HCT116 (cell line): ENCODE measurements around the gene USP48. TPM values are rescaled to one million over a fixed set of nuclear protein-coding genes. Genes with fewer than 3 reads are reported as not detected.

Source experiments
- ATAC-seq: fragments of 200-7000 bp; cut with Tn5 transposase; 2 replicates; pipeline ENCODE4 v1.9.1; 2020; ENCODE audit warnings: mild to moderate bottlenecking, moderate library complexity
- BruUV-seq: library from RNA; stranded (reverse); fragments of 400-500 nt; replicated peaks from 2 replicates; lab custom pipeline; 2021; lab: Mats Ljungman, UMichigan
- CTCF ChIA-PET: fragments of 300-600 bp; sonication (Branson Sonifier 250); formaldehyde crosslinking; loops from one replicate; lab custom pipeline; 2021; ENCODE audit warnings: antibody characterized with exemption; lab: Charles Lee
- POLR2A ChIA-PET: fragments of 300-600, 350-600 bp; sonication (Branson Sonifier 250); formaldehyde crosslinking; loops from one replicate; lab custom pipeline; 2021; ENCODE audit warnings: antibody characterized with exemption; lab: Charles Lee
- RAD21 ChIA-PET, 2 experiments: fragments of 300-600 bp; sonication (Branson Sonifier 250); formaldehyde crosslinking; loops; one replicate each; lab custom pipeline; 2023; ENCODE audit warnings: low total read pairs in 2 of 2; ENCODE audit not compliant: uncharacterized antibody in 2 of 2, unreplicated experiment in 2 of 2, low non-redundant PET in 1 of 2; lab: Charles Lee
- DNase-seq: peaks from one replicate; pipeline ENCODE4 v3.0.0-alpha.2; 2010; ENCODE audit warnings: low read depth, low spot score
- H2AFZ ChIP-seq: fragments of 200-600 bp; shearing (Covaris generic), sonication (generic); 2 replicates; pipeline ENCODE4 v1.6.1; 2017; ENCODE audit warnings: low read depth, mixed run types, mixed read lengths, antibody characterized with exemption, low read length; ENCODE audit not compliant: poor library complexity, severe bottlenecking
- H3K27ac ChIP-seq: 2 replicates; pipeline ENCODE4 v1.5.1; 2012; ENCODE audit warnings: low read depth, low read length
- H3K27me3 ChIP-seq: fragments of 200-600 bp; sonication (generic); 2 replicates; pipeline ENCODE4 v1.6.1; 2016; ENCODE audit warnings: mixed run types, low read length, mixed read lengths; ENCODE audit not compliant: insufficient read depth
- H3K36me3 ChIP-seq, 2 experiments: fragments of 200-500 bp in 1 of 2; fragments of 200-600 bp in 1 of 2; sonication (Bioruptor generic) in 1 of 2; sonication (generic) in 1 of 2; 2 replicates each; pipeline versions ENCODE4 v1.5.1 to v1.6.1; 2014 to 2016; ENCODE audit warnings: low read length in 2 of 2, inconsistent platforms in 1 of 2, mixed read lengths in 1 of 2, mixed run types in 1 of 2; ENCODE audit not compliant: insufficient read depth in 2 of 2, control insufficient read depth in 1 of 2
- H3K4me1 ChIP-seq, 2 experiments: fragments of 200-600 bp in 1 of 2; sonication (generic) in 1 of 2; 2 replicates each; pipeline versions ENCODE4 v1.5.1 to v1.6.1; 2012 to 2017; ENCODE audit warnings: low read length in 2 of 2, inconsistent platforms in 1 of 2, mild to moderate bottlenecking in 1 of 2, mixed read lengths in 1 of 2, mixed run types in 1 of 2, moderate library complexity in 1 of 2; ENCODE audit not compliant: insufficient read depth in 2 of 2, control insufficient read depth in 1 of 2
- H3K4me2 ChIP-seq: fragments of 200-600 bp; sonication (generic); 2 replicates; pipeline ENCODE4 v1.6.1; 2017; ENCODE audit warnings: mixed run types, low read length, mixed read lengths
- H3K4me3 ChIP-seq, 2 experiments: fragments of 200-600 bp in 1 of 2; sonication (generic) in 1 of 2; replicated peaks in 1 of 2; 2 replicates each; pipeline ENCODE4 v1.5.1; 2011 to 2016; ENCODE audit warnings: low read length in 2 of 2, control low read depth in 1 of 2, low read depth in 1 of 2, mild to moderate bottlenecking in 1 of 2, mixed read lengths in 1 of 2, mixed run types in 1 of 2
- H3K79me2 ChIP-seq: fragments of 200-600 bp; sonication (generic); 2 replicates; pipeline ENCODE4 v1.6.1; 2017; ENCODE audit warnings: mild to moderate bottlenecking, mixed run types, low read length, moderate library complexity, mixed read lengths; ENCODE audit not compliant: insufficient read depth
- H3K9ac ChIP-seq: fragments of 200-600 bp; sonication (generic); 2 replicates; pipeline ENCODE4 v1.6.1; 2016; ENCODE audit warnings: low read length, mixed read lengths
- H3K9me2 ChIP-seq: fragments of 200-600 bp; sonication (generic), shearing (Covaris generic); 2 replicates; pipeline ENCODE4 v1.6.1; 2017; ENCODE audit warnings: mixed run types, mild to moderate bottlenecking, moderate library complexity; ENCODE audit not compliant: insufficient read depth
- H3K9me3 ChIP-seq, 2 experiments: fragments of 200-500 bp in 1 of 2; fragments of 200-600 bp in 1 of 2; sonication (Bioruptor generic) in 1 of 2; sonication (generic) in 1 of 2; 2 replicates each; pipeline ENCODE4 v1.6.1; 2014 to 2017; ENCODE audit warnings: low read length in 2 of 2, mixed read lengths in 2 of 2, inconsistent platforms in 1 of 2, low read depth in 1 of 2, mild to moderate bottlenecking in 1 of 2, mixed run types in 1 of 2, moderate library complexity in 1 of 2; ENCODE audit not compliant: control insufficient read depth in 1 of 2, insufficient read depth in 1 of 2
- H4K20me1 ChIP-seq: fragments of 200-600 bp; sonication (generic), shearing (Covaris generic); 2 replicates; pipeline ENCODE4 v1.6.1; 2017; ENCODE audit warnings: mixed run types, mild to moderate bottlenecking, moderate library complexity; ENCODE audit not compliant: insufficient read depth
- EZH2 ChIP-seq: fragments of 200-600 bp; sonication (generic); IDR thresholded peaks from 2 replicates; pipeline ENCODE4 v1.6.1; 2017; ENCODE audit warnings: antibody characterized with exemption, mixed run types
- EZH2phosphoT487 ChIP-seq: fragments of 200-600 bp; IDR thresholded peaks from 2 replicates; pipeline ENCODE4 v1.6.1; 2018; ENCODE audit warnings: antibody characterized with exemption, borderline replicate concordance
- FOSL1 ChIP-seq: IDR thresholded peaks from 2 replicates; pipeline ENCODE4 v1.6.1; 2012; ENCODE audit warnings: low read depth
- JUND ChIP-seq: IDR thresholded peaks from 2 replicates; pipeline ENCODE4 v1.6.1; 2012
- RAD21 ChIP-seq: IDR thresholded peaks from 2 replicates; pipeline ENCODE4 v1.6.1; 2012; ENCODE audit warnings: low read depth, mild to moderate bottlenecking
- SP1 ChIP-seq: IDR thresholded peaks from 2 replicates; pipeline ENCODE4 v1.6.1; 2012; ENCODE audit warnings: low read depth
- SRF ChIP-seq: IDR thresholded peaks from 2 replicates; pipeline ENCODE4 v1.6.1; 2012; ENCODE audit warnings: low read depth
- YY1 ChIP-seq: IDR thresholded peaks from 2 replicates; pipeline ENCODE4 v1.6.1; 2011; ENCODE audit warnings: low read length, low read depth, moderate library complexity, mild to moderate bottlenecking; ENCODE audit not compliant: insufficient replicate concordance; ENCODE audit errors: extremely low read depth
- ZBTB33 ChIP-seq: IDR thresholded peaks from 2 replicates; pipeline ENCODE4 v1.6.1; 2011; ENCODE audit warnings: mild to moderate bottlenecking, low read length, moderate library complexity; ENCODE audit not compliant: insufficient replicate concordance; ENCODE audit errors: extremely low read depth
- ZNF274 ChIP-seq: fragments of 200-500 bp; sonication (Bioruptor generic); IDR thresholded peaks from 2 replicates; pipeline ENCODE4 v1.6.1; 2014; ENCODE audit warnings: mild to moderate bottlenecking, low read depth, low read length, inconsistent platforms
- intact Hi-C: fragments of 100-400 bp; cut with micrococcal nuclease; formaldehyde crosslinking; loops from 2 replicates; pipeline ENCODE4 v1.10.0; 2022
- total RNA-seq: library from RNA; stranded (reverse); gene quantifications from one replicate; pipeline ENCODE4 v1.2.1, GENCODE V29; 2021; ENCODE audit not compliant: unreplicated experiment
- TF ChIP-seq, protein P1 (sequence below): IDR thresholded peaks from 2 replicates; pipeline ENCODE4 v1.6.1; 2012
- TF ChIP-seq, protein P2 (sequence below): IDR thresholded peaks from 2 replicates; pipeline ENCODE4 v1.6.1; 2012

Gene USP48
- total RNA-seq, 1 experiment from 2014 or later = 54.8 TPM

- Histone ChIP-seq H4K20me1 (no peaks in the 10 kb centered on the region), H3K4me3 (no peak overlapping the region), H3K36me3 (no peaks in the 10 kb centered on the region), H3K79me2 (no peaks in the 10 kb centered on the region), H3K27me3 (no peaks in the 10 kb centered on the region)
- BruUV-seq = no TSS peak
- ATAC-seq = no peak
- TF ChIP-seq FOSL1 (peak; percentile 65; the same call in 1 of the 2 replicates), EZH2phosphoT487 (no peak), EZH2 (no peak), SRF (no peak), JUND (0 out of 2 replicates have a peak, but pooled peaks have one; percentile 36), SP1 (0 out of 2 replicates have a peak, but pooled peaks have one; percentile 7)
- TF ChIP-seq, all 23 proteins: peak for 3
- intact Hi-C loops = no loop called here
- H3K4me2 ChIP-seq = peak overlapping the region; percentile 2; the same call in 1 of the 2 replicates
- H3K9me2 ChIP-seq = no peaks in the 10 kb centered on the region
- DNase-seq = no peak
- peaks cover 0 to 16% of the 10 kb centered on the region in 2 experiments; a peak in 2 of 4 replicates for H3K4me1 ChIP-seq
- ChIA-PET POLR2A (no interaction called here), CTCF (interaction anchor here (0.6 kb wide), 1 partner anchor 38 kb away, joined by 3 read pairs; no protein-coding TSS in a partner anchor), RAD21 (no interaction called here)
- H3K9me3 ChIP-seq = no peaks in the 10 kb centered on the region
- H3K27ac ChIP-seq = no peak overlapping the region
- H3K9ac ChIP-seq = no peak overlapping the region
- H2AFZ ChIP-seq = no peak overlapping the region
Observed at GRCh38 chr1:21801100-21801499, 18.2 kb upstream of the USP48 start.

GRCh38 chr1:21799730-21800129 is 16.8 kb upstream of the USP48 start:
- Histone ChIP-seq H3K79me2 (no peaks in the 10 kb centered on the region), H3K27me3 (no peaks in the 10 kb centered on the region), H4K20me1 (no peaks in the 10 kb centered on the region), H3K9ac (no peak overlapping the region), H3K9me3 (peaks cover 0 to 5% of the 10 kb centered on the region in 2 experiments; a peak in 1 of 4 replicates), H3K4me3 (no peak overlapping the region), H3K36me3 (no peaks in the 10 kb centered on the region), H3K9me2 (no peaks in the 10 kb centered on the region), H3K4me1 (peaks cover 0 to 16% of the 10 kb centered on the region in 2 experiments; a peak in 2 of 4 replicates), H3K27ac (no peak overlapping the region), H3K4me2 (no peak overlapping the region), H2AFZ (no peak overlapping the region)
- CTCF ChIA-PET = no interaction called here
- no peak for ATAC-seq
- RAD21 ChIA-PET = no interaction called here
- no TSS peak for BruUV-seq
- no peak for DNase-seq
- TF ChIP-seq YY1 (no peak), SP1 (no peak), RAD21 (no peak), EZH2 (no peak), ZBTB33 (no peak), ZNF274 (no peak), FOSL1 (no peak)
- TF ChIP-seq, protein P1, sequence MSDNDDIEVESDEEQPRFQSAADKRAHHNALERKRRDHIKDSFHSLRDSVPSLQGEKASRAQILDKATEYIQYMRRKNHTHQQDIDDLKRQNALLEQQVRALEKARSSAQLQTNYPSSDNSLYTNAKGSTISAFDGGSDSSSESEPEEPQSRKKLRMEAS = no peak
- TF ChIP-seq, protein P2, sequence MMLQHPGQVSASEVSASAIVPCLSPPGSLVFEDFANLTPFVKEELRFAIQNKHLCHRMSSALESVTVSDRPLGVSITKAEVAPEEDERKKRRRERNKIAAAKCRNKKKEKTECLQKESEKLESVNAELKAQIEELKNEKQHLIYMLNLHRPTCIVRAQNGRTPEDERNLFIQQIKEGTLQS = no peak
- POLR2A ChIA-PET = no interaction called here
- intact Hi-C loops = no loop called here
